ENCODE measurements around the gene AGAP2. TPM values are rescaled to one million over a fixed set of nuclear protein-coding genes. Genes with fewer than 3 reads are reported as not detected.

Gene AGAP2
- polyA plus RNA-seq, 1 donor (not counting 4 experiments of a cell fraction or from before 2014, with no cell fraction given), result 0.13 TPM

GRCh38 chr12:57743769-57744168, 5.2 kb upstream of the AGAP2 start:
- Histone ChIP-seq H3K27me3 (ENCODE audit: control insufficient read depth, extremely low read depth, insufficient read depth, low read length) (peaks cover 21% of the 10 kb centered on the region), H3K36me3 (ENCODE audit: control insufficient read depth in 2 of 2, extremely low read depth in 1 of 2, insufficient read depth in 2 of 2, low read length in 2 of 2) (peaks cover 5 to 8% of the 10 kb centered on the region in 2 experiments), H3K27ac (ENCODE audit: control insufficient read depth, insufficient read depth, low read length) (peak overlapping the region; percentile 98), H3K9me3 (ENCODE audit: control insufficient read depth, low read depth, low read length) (no peaks in the 10 kb centered on the region), H3K9ac (ENCODE audit: control insufficient read depth, extremely low read depth, insufficient read depth, low read length) (no peak overlapping the region), H2AFZ (ENCODE audit: control insufficient read depth, low read length) (peak overlapping the region; percentile 90), H3K4me2 (ENCODE audit: control insufficient read depth, extremely low read depth, insufficient read depth, low read depth, low read length) (peak overlapping the region; percentile 94), H3K4me3 (ENCODE audit: control insufficient read depth in 2 of 3, extremely low read depth in 1 of 3, insufficient read depth in 2 of 3, low read depth in 1 of 3, low read length in 3 of 3) (peak overlapping the region in 2 of 3 experiments; percentile 97 to 99), H3K79me2 (ENCODE audit: control insufficient read depth, insufficient read depth, low read length) (peaks cover 13% of the 10 kb centered on the region), H3K9me1 (ENCODE audit: control insufficient read depth, extremely low read depth, insufficient read depth, low read length) (no peaks in the 10 kb centered on the region), H3K4me1 (ENCODE audit: control insufficient read depth, extremely low read depth, insufficient read depth, low read length) (peaks cover 16% of the 10 kb centered on the region), H4K20me1 (ENCODE audit: control insufficient read depth, extremely low read depth, insufficient read depth, low read length) (no peaks in the 10 kb centered on the region)
- dilution Hi-C loops (cut with MboI; ENCODE audit: extremely low pct_ligation_motif_present, low sequenced_read_pairs), result loop anchor here (25.0 kb wide), 1 partner anchor 156 kb away; the partner anchor contains the start of gene PIP4K2C
- no peak for TF ChIP-seq EZH2 (IDR thresholded peaks at IDR 0.05; ENCODE audit: low read length)
- TF ChIP-seq CTCF (optimal IDR thresholded peaks at IDR 0.05 in 1 of 3, IDR thresholded peaks at IDR 0.05 in 1 of 3, conservative IDR thresholded peaks at IDR 0.05 in 1 of 3; ENCODE audit: extremely low read depth in 1 of 3, insufficient read depth in 2 of 3, low read length in 3 of 3), result no peak
- DNase-seq (ENCODE audit: low read depth, low spot score) (no peak), FAIRE-seq (no peak)

- Histone ChIP-seq H3K36me3 (ENCODE audit: control insufficient read depth in 2 of 2, extremely low read depth in 1 of 2, insufficient read depth in 2 of 2, low read length in 2 of 2) (peaks cover 0 to 1% of the 10 kb centered on the region in 2 experiments), H3K27me3 (ENCODE audit: control insufficient read depth, extremely low read depth, insufficient read depth, low read length) (peaks cover 32% of the 10 kb centered on the region), H3K9me1 (ENCODE audit: control insufficient read depth, extremely low read depth, insufficient read depth, low read length) (no peaks in the 10 kb centered on the region), H3K4me1 (ENCODE audit: control insufficient read depth, extremely low read depth, insufficient read depth, low read length) (peaks cover 16% of the 10 kb centered on the region), H3K4me3 (ENCODE audit: control insufficient read depth in 2 of 3, extremely low read depth in 1 of 3, insufficient read depth in 2 of 3, low read depth in 1 of 3, low read length in 3 of 3) (no peak overlapping the region), H4K20me1 (ENCODE audit: control insufficient read depth, extremely low read depth, insufficient read depth, low read length) (no peaks in the 10 kb centered on the region), H3K9ac (ENCODE audit: control insufficient read depth, extremely low read depth, insufficient read depth, low read length) (no peak overlapping the region), H3K79me2 (ENCODE audit: control insufficient read depth, insufficient read depth, low read length) (peaks cover 13% of the 10 kb centered on the region), H3K4me2 (ENCODE audit: control insufficient read depth, extremely low read depth, insufficient read depth, low read depth, low read length) (no peak overlapping the region), H2AFZ (ENCODE audit: control insufficient read depth, low read length) (no peak overlapping the region), H3K9me3 (ENCODE audit: control insufficient read depth, low read depth, low read length) (no peaks in the 10 kb centered on the region), H3K27ac (ENCODE audit: control insufficient read depth, insufficient read depth, low read length) (no peak overlapping the region)
- TF ChIP-seq EZH2 (IDR thresholded peaks at IDR 0.05; ENCODE audit: low read length) (no peak), CTCF (optimal IDR thresholded peaks at IDR 0.05 in 1 of 3, IDR thresholded peaks at IDR 0.05 in 1 of 3, conservative IDR thresholded peaks at IDR 0.05 in 1 of 3; ENCODE audit: extremely low read depth in 1 of 3, insufficient read depth in 2 of 3, low read length in 3 of 3) (peak; percentile 26 to 51 (median 44))
- DNase-seq (ENCODE audit: low read depth, low spot score) (no peak), FAIRE-seq (no peak)
- dilution Hi-C loops (cut with MboI; ENCODE audit: extremely low pct_ligation_motif_present, low sequenced_read_pairs), result loop anchor here (25.0 kb wide), 1 partner anchor 155 kb away; the partner anchor contains the start of gene PIP4K2C
Observed at GRCh38 chr12:57741844-57742738, 3.5 kb upstream of the AGAP2 start.
